Measurements from ENCODE around the gene CRBN. TPM values are rescaled to one million over a fixed set of nuclear protein-coding genes. Genes with fewer than 3 reads are reported as not detected.

The CRBN gene
- total and polyA plus RNA-seq, 9 of the 15 experiments (the other 6 are each of a cell fraction or from before 2014, with no cell fraction given), result 40.8 to 331 (median 57.4) TPM

DNA sequence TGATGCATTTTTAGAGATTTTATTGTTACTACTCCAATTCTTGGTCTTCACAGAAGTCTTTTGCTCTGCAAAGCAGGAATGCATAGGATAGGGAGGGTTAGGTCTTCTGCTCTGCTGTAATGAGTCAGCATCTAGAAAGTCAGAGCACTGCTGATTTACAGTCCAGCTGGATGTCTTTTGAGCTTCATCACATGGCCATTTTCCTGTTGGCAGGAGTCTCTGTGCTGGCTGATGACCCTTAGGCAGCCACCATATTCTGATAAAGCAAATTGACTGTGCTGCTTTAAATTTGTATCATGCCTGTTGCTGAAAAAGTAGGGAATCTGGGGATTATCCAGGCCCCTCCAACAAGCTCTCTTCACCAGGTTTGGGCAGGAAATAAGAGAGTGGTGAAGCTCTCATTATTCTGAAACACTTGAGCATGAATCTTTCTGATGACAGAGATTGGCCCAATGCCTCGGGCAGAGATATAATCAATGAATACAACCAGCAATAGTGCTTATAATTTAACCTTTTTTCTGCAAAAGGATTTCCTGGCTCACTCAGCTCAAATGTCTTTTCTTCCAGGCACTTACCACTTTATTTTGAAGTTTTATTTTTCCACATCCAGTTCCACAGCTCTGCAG, 9.7 kb upstream of the CRBN start (continued):
- TF ChIP-seq RNF219 (CRISPR knock-in tag; IDR thresholded peaks at IDR 0.05) (no peak), GATAD2A (IDR thresholded peaks at IDR 0.05) (no peak), ZFP30 (CRISPR knock-in tag; IDR thresholded peaks at IDR 0.05; ENCODE audit: borderline replicate concordance) (no peak), RBBP5 (IDR thresholded peaks at IDR 0.05; ENCODE audit: borderline replicate concordance, insufficient read depth, low read length, poor library complexity, severe bottlenecking) (no peak), STAG1 (CRISPR knock-in tag; IDR thresholded peaks at IDR 0.05; ENCODE audit: borderline replicate concordance) (no peak), BHLHE40 (IDR thresholded peaks at IDR 0.05; ENCODE audit: low read length) (no peak), NR4A1 (CRISPR knock-in tag; IDR thresholded peaks at IDR 0.05) (no peak), NR4A1 (tag; IDR thresholded peaks at IDR 0.05) (no peak), TSHZ1 (CRISPR knock-in tag; IDR thresholded peaks at IDR 0.05) (no peak), HNRNPUL1 (IDR thresholded peaks at IDR 0.05; ENCODE audit: low read length) (no peak), ZNF766 (CRISPR knock-in tag; conservative IDR thresholded peaks at IDR 0.05) (0 out of 2 replicates have a peak, but pooled peaks have one; percentile 49), NFRKB (IDR thresholded peaks at IDR 0.05; ENCODE audit: low read depth) (0 out of 2 replicates have a peak, but pooled peaks have one; percentile 30), CEBPB (tag; IDR thresholded peaks at IDR 0.05) (no peak), SNIP1 (IDR thresholded peaks at IDR 0.05; ENCODE audit: low read depth) (no peak), TEAD1 (CRISPR knock-in tag; IDR thresholded peaks at IDR 0.05) (peak in 1 of 2 experiments; percentile 70; a peak in 2 of 4 replicates), TAL1 (IDR thresholded peaks at IDR 0.05) (no peak), HDGF (IDR thresholded peaks at IDR 0.05) (no peak), HDAC3 (IDR thresholded peaks at IDR 0.05; ENCODE audit: borderline replicate concordance, partially characterized antibody) (no peak), RUNX1 (IDR thresholded peaks at IDR 0.05; ENCODE audit: low read depth) (no peak), NEUROD1 (IDR thresholded peaks at IDR 0.05; ENCODE audit: borderline replicate concordance, low read depth, low read length, partially characterized antibody) (no peak), ZNF316 (IDR thresholded peaks at IDR 0.05) (peak; percentile 93), ZNF140 (CRISPR knock-in tag; IDR thresholded peaks at IDR 0.05) (no peak), PTTG1 (tag; IDR thresholded peaks at IDR 0.05; ENCODE audit: low read depth) (no peak), ILF3 (IDR thresholded peaks at IDR 0.05; ENCODE audit: borderline replicate concordance) (no peak), NCOA6 (IDR thresholded peaks at IDR 0.05) (no peak), SUPT5H (IDR thresholded peaks at IDR 0.05) (no peak), CTBP1 (IDR thresholded peaks at IDR 0.05; ENCODE audit: borderline replicate concordance) (no peak), ZNF217 (CRISPR knock-in tag; IDR thresholded peaks at IDR 0.05) (no peak)

Measured in K562 (cell line).